Muscle of leg (tissue), 11 donors: ENCODE data around the gene CIRBP. TPM values are rescaled to one million over a fixed set of nuclear protein-coding genes. Genes with fewer than 3 reads are reported as not detected.

Experiments
- DNase-seq: peaks from one replicate; pipeline ENCODE4 v3.0.0; 2013
- H3K27ac ChIP-seq: one replicate; pipeline ENCODE4 v1.5.1; 2013; ENCODE audit warnings: mild to moderate bottlenecking, low read length, control low read depth
- H3K27me3 ChIP-seq: one replicate; pipeline ENCODE4 v1.6.1; 2013; ENCODE audit warnings: low read length; ENCODE audit not compliant: control insufficient read depth, insufficient read depth
- H3K36me3 ChIP-seq: one replicate; pipeline ENCODE4 v1.6.1; 2013; ENCODE audit warnings: low read length; ENCODE audit not compliant: control insufficient read depth, insufficient read depth
- H3K4me1 ChIP-seq: one replicate; pipeline ENCODE4 v1.6.1; 2013; ENCODE audit warnings: low read length; ENCODE audit not compliant: control insufficient read depth, insufficient read depth
- H3K4me3 ChIP-seq: one replicate; pipeline ENCODE4 v1.5.1; 2013; ENCODE audit warnings: low read length, control low read depth
- H3K9me3 ChIP-seq: replicated peaks from 2 replicates; pipeline ENCODE4 v1.6.1; 2013; ENCODE audit warnings: low read depth, low read length; ENCODE audit not compliant: control insufficient read depth
- WGBS: methylation state at CpG from one replicate; pipeline ENCODE4 v1.1.5; 2013; ENCODE audit warnings: missing lambda C conversion rate; ENCODE audit not compliant: insufficient coverage; 5-methylcytosine and 5-hydroxymethylcytosine counted together
- polyA plus RNA-seq, 8 donors: library from polyadenylated mRNA; unstranded; fragments of 120-200 nt; gene quantifications; one replicate each; pipeline versions ENCODE4 v1.2.1 to v1.2.3, GENCODE V29; 2013; ENCODE audit warnings: inconsistent platforms in 1 of 8, low replicate concordance in 1 of 8; ENCODE audit not compliant: insufficient read length in 8 of 8, insufficient read depth in 1 of 8
- total RNA-seq: library from RNA; stranded (reverse); fragments of 120-200 nt; gene quantifications from one replicate; pipeline ENCODE4 v1.2.4, GENCODE V29; 2013

Gene CIRBP
- total and polyA plus RNA-seq, 9 donors = 402 to 613 (median 547) TPM

DNA sequence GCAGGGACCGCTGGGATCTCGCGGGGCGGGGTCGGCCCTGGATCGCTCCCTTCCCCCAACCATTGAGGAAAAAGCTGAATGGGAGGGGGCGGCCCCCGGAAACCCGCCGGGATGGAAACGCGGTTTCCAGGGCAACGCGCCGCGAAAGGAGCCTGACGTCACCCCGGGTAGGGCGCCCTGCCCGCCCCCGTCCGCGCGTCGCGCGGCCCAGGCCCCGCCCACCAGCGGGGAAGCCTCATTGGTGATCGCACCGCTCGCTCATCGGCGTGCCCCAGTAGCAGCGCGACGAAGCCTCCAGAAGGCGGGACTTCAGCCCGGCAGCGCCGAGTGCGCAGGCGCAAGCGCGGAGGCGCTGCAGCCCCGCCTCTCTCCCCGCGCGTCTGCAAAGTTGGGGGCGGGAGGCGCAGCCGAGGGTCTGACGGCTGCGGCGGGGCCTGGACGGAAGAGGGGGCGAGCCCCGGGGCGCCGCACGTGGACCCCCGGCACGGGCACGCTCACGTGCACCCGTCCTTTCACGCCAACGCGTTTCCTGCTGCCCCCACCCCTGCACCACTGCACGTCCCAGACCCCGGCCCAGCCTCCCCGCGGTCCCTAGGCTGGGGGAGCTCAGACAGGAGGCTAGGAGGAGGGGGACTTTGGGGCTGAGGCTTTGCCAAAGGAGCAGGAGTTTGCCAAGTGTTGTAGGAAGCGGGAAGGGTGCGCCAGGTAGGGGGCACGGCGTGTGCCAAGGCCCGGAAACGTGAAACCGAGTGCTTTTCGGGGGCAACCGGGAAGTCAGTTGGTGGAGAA, 8.2 kb upstream of the CIRBP start:
- WGBS = under 1% methylated on average over 73 of the region's 83 CpGs
- Histone ChIP-seq H3K4me1 (peaks cover 77% of the 10 kb centered on the region), H3K36me3 (peaks cover 23% of the 10 kb centered on the region), H3K27me3 (no peaks in the 10 kb centered on the region), H3K9me3 (no peaks in the 10 kb centered on the region), H3K4me3 (peak overlapping the region; percentile 72), H3K27ac (peak overlapping the region; percentile 90)
- DNase-seq = peak; percentile 98

DNA sequence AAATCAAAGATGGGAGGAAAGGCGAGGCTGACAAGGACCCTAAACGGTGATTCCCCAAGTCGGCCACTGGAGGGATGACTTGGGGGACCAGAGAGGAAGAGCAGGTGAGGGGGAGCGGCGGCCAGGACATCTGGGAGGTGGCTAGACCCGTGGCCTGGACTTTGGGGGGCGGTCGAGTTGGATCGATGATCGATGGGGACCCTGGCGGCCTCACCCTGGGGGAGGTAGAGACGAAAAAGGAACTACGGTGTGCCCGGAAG, 7.7 kb upstream of the CIRBP start:
- peak overlapping the region; percentile 72 for H3K4me3 ChIP-seq
- peaks cover 80% of the 10 kb centered on the region for H3K4me1 ChIP-seq
- H3K27me3 ChIP-seq = no peaks in the 10 kb centered on the region
- peaks cover 21% of the 10 kb centered on the region for H3K36me3 ChIP-seq
- no peaks in the 10 kb centered on the region for H3K9me3 ChIP-seq
- WGBS = 15% methylated on average over 14 of the region's 14 CpGs
- H3K27ac ChIP-seq = peak overlapping the region; percentile 88
- no peak for DNase-seq

DNA sequence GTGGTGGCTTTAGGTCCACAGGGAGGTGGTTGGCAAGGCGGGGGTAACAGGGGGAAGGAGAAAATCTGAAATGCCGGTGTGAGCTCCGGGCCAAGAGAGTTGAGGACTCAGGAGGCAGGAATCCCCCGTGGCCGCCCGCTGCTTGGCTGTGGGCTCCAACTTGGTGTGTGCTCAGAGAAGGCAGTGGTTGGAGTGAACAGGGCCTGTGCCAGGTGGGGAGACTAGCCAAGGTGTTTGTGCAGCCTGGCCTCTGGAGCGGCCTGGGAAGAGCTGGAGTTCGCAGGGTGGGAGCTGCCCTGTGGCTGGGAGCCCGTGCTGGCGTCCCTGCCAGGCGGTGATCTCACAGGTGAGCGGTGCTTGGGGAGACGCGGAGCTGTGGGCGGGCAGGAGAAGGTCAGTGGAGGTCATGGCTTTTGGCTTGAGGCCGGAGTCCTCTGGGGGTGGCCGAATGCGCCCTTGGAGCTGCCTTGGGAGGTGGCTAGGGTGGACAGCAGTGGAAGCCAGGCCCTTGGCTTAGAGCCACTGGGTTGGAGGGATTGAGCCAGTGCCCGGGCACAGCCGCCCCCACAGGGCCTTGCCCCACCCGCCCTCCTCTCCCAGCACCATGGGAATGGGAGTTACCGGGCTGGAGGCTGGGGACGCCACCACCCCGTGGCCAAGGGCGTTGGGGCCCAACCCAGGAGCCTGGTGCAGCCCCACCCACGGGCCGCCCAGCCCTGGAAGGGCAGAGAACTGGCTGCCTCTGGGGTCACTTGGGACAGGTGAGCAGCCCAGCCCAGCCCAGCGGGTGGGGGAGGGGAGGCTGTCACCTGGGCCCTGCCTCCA, 7.1 kb upstream of the CIRBP start:
- peaks cover 79% of the 10 kb centered on the region for H3K4me1 ChIP-seq
- peak; percentile 63 for DNase-seq
- peaks cover 16% of the 10 kb centered on the region for H3K36me3 ChIP-seq
- H3K27ac ChIP-seq = peak overlapping the region; percentile 88
- H3K27me3 ChIP-seq = no peaks in the 10 kb centered on the region
- no peaks in the 10 kb centered on the region for H3K9me3 ChIP-seq
- peak overlapping the region; percentile 72 for H3K4me3 ChIP-seq
- 39% methylated on average over 24 of the region's 28 CpGs for WGBS

DNA sequence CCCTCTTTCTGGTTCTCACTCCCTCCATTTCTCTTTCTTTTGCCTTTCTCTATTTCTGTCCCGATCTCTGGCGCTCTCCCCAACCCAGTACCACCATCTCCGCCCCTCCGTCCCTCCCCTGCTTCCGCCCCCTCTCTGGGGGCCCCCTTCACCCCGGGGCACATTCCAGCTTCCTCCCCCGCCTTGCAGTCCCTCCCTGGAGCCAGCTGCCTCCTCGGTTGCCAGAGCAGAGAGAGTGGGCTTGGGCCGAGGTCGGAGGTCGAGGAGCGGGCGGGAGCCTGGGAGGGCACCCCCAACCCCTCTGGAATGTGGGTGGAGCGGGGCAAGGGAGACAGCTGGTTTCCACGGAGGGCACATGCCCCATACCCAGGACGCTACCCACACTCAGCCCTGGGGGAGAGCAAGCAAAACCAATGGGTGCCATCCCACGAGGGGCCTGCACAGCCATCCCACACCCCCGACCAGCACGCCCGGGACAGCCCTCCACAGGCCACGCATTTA, 6.5 kb upstream of the CIRBP start:
- Histone ChIP-seq H3K27me3 (peaks cover 3% of the 10 kb centered on the region), H3K36me3 (peaks cover 10% of the 10 kb centered on the region), H3K27ac (peak overlapping the region; percentile 88), H3K9me3 (no peaks in the 10 kb centered on the region), H3K4me3 (no peak overlapping the region), H3K4me1 (peaks cover 82% of the 10 kb centered on the region)
- WGBS = 64% methylated on average over 13 of the region's 21 CpGs
- peak; percentile 50 for DNase-seq

DNA sequence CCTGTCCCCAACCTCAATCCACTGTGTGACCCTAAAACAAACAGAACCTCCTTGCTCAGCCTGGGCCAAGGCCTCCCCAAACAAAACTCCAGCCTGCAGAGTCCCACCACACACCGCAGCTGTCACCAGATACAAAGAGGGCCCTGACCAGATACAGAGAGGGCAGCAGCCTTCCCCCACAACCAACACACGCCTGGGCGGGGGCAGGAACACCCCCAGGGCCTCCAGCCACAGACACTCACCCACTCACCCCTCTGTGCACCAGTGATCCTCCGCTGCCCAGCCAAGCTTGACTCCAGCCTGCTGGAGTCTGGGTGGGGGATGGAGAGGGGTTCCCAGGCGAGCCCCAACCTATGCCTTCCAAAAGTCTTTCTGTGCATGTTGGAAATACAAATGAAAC, 5.9 kb upstream of the CIRBP start:
- no peak for DNase-seq
- Histone ChIP-seq H3K27me3 (peaks cover 5% of the 10 kb centered on the region), H3K4me1 (peaks cover 83% of the 10 kb centered on the region), H3K9me3 (no peaks in the 10 kb centered on the region), H3K36me3 (peaks cover 5% of the 10 kb centered on the region), H3K4me3 (no peak overlapping the region), H3K27ac (peak overlapping the region; percentile 88)
- WGBS = no CpG with 5 or more reads among the region's 5 CpGs

DNA sequence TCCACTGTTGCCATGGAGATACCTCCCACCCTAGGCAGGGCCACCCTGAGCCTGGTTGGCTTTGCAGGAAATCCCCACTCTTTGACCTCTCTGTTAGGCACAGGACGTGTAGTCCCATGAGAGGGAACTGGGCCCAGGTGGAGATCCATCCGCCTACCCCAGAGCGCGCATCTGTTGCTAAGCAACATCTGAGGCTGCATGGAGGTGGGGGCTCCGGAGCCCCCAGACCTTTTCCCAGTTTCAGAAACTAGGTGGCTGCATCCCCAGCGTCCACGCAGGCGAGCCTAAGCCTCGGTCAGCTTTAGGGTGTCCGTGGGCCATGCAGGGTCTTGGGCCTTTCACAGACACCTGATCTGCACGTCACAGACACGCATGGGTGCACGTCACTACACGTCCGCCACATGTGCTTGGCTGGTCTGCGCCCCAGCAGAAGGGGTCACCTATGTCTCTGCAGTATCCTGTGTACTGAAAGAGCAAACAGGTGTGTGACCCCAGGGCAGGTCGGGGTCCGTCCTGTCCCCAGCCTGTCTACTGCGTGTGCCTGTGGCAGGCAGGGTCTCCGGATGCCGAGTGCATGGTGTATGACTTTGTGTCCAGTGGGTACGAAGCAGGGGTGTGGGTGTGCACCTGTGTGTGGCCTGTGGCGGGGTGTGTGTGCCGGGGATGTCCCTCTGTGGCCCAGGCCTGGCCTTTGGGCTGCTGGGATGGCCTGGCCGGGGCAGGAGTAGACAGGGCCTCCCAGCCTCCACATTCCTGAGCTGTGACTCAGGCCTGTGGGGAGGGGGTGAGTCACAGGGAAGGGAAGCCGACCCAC, 4.1 kb upstream of the CIRBP start:
- peaks cover 78% of the 10 kb centered on the region for H3K4me1 ChIP-seq
- 60% methylated on average over 22 of the region's 26 CpGs for WGBS
- H3K27me3 ChIP-seq = peaks cover 5% of the 10 kb centered on the region
- H3K27ac ChIP-seq = peak overlapping the region; percentile 78
- H3K9me3 ChIP-seq = no peaks in the 10 kb centered on the region
- H3K4me3 ChIP-seq = no peak overlapping the region
- peaks cover 1% of the 10 kb centered on the region for H3K36me3 ChIP-seq
- DNase-seq = peak; percentile 87

DNA sequence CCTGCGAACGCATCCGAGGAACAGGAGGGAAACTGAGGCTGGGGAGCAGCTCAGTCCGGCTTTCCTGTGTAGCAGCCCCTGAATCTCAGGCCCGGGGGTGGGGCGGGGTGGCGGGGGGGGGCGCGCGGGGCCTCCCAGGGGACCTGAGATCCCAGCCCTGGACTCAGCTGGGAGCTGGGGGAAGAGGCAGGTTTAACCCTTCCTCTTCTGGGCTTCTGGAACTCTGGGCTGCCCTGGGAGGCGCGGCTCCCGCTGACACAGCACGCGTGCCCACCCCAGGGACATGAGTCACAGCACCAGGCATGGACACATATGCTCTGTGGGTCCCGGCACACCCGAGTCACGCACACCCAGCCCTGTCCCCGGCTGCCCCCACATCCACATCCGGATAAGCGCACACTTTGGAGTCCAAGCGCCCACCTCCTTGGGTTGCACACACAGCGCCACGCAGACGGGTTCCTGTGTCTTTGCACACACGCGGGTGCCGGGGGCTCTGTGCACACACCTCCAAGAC, 3.5 kb upstream of the CIRBP start:
- WGBS = 3% methylated on average over 16 of the region's 28 CpGs
- peaks cover 8% of the 10 kb centered on the region for H3K36me3 ChIP-seq
- H3K9me3 ChIP-seq = no peaks in the 10 kb centered on the region
- H3K4me1 ChIP-seq = peaks cover 78% of the 10 kb centered on the region
- H3K4me3 ChIP-seq = peak overlapping the region; percentile 38
- H3K27me3 ChIP-seq = peaks cover 5% of the 10 kb centered on the region
- peak overlapping the region; percentile 78 for H3K27ac ChIP-seq
- peak; percentile 70 for DNase-seq

DNA sequence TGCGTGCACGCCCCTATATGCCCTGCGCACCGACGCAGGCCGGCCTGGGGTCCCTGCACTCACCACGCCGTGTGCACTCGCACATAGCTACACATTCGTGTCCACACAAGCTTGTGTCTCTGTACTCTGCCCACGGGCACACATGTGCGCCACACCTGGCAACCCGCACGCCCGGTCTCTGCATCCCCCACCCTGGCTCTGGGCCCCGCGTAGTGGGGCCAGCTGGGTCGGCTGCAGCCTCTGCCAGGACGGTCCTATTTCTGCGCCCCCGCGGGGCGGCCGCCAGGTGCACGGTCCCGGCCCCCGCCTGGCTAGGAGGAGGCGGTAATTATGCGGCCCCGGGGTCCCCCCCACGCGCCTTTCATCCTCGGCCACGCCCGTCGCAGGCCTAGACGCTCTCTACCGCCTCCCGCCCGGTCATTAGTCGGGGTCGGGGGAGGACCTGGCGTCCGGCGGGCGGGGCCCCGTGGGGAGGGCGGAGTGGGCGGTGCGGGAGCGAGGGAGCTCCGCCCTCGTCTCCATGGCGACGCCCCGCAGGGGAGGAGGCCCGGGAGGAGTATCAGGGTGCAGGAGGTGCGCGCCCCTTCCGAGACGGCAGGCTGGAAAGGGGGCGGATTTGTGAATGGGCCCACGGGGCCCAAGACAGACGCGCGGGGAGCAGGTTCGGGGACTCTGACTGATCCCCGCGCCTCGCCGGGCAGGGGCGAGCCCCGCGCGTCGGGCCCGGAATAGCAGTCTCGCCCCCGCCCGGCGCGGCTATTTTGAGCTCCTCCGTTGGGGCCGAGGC, 2.8 kb upstream of the CIRBP start:
- Histone ChIP-seq H3K4me3 (peak overlapping the region; percentile 38), H3K27me3 (peaks cover 5% of the 10 kb centered on the region), H3K4me1 (peaks cover 81% of the 10 kb centered on the region), H3K27ac (peak overlapping the region; percentile 78), H3K9me3 (no peaks in the 10 kb centered on the region), H3K36me3 (peaks cover 14% of the 10 kb centered on the region)
- under 1% methylated on average over 77 of the region's 84 CpGs for WGBS
- DNase-seq = peak; percentile 87

DNA sequence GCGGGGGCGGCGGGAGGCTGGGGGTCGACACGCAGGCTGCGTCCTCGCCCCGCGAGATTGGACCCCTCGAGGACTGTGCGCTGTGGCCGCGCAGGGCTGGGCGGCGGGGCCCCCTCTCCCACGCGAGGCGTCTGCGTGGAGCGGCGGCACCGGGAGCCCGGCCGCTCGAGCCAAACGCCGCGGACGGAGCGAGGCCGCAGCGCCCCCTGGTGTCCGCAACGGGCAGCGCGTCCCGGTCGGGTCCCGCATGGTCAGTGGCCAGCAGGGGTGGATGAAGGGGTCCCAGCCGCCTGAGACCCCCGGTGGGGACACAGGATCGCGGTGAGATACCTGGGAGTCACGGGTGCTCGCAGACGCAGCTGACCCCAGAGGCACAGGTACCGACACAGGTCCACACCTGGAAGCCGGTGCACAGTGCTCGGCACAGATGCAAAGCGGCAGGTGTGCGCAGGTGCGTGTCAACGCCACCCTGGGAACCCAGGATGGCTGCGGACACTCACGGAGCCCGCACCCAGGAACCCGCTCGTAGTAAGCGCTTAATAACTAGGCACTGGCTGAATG, 2.1 kb upstream of the CIRBP start:
- peak; percentile 74 for DNase-seq
- no peaks in the 10 kb centered on the region for H3K9me3 ChIP-seq
- H3K4me3 ChIP-seq = peak overlapping the region; percentile 38
- H3K36me3 ChIP-seq = peaks cover 21% of the 10 kb centered on the region
- H3K27ac ChIP-seq = peak overlapping the region; percentile 78
- under 1% methylated on average over 59 of the region's 59 CpGs for WGBS
- H3K27me3 ChIP-seq = peaks cover 5% of the 10 kb centered on the region
- peaks cover 81% of the 10 kb centered on the region for H3K4me1 ChIP-seq
